Epithelial cell of esophagus (primary cell): ENCODE results near the gene MFSD12.

Source experiments
- DNase-seq: peaks from one replicate; pipeline ENCODE4 v3.0.0; 2010; ENCODE audit warnings: low read depth
- H3K4me3 ChIP-seq: 2 replicates; pipeline ENCODE4 v1.5.1; 2011; ENCODE audit warnings: mild to moderate bottlenecking, low read length, control low read depth
- TF ChIP-seq, protein P1 (sequence below): IDR thresholded peaks from 2 replicates; pipeline ENCODE4 v1.5.1; 2011; ENCODE audit warnings: low read depth, mild to moderate bottlenecking, low read length, control low read depth, inconsistent platforms; ENCODE audit not compliant: insufficient read depth; ENCODE audit errors: missing control alignments

MFSD12 gene

DNA sequence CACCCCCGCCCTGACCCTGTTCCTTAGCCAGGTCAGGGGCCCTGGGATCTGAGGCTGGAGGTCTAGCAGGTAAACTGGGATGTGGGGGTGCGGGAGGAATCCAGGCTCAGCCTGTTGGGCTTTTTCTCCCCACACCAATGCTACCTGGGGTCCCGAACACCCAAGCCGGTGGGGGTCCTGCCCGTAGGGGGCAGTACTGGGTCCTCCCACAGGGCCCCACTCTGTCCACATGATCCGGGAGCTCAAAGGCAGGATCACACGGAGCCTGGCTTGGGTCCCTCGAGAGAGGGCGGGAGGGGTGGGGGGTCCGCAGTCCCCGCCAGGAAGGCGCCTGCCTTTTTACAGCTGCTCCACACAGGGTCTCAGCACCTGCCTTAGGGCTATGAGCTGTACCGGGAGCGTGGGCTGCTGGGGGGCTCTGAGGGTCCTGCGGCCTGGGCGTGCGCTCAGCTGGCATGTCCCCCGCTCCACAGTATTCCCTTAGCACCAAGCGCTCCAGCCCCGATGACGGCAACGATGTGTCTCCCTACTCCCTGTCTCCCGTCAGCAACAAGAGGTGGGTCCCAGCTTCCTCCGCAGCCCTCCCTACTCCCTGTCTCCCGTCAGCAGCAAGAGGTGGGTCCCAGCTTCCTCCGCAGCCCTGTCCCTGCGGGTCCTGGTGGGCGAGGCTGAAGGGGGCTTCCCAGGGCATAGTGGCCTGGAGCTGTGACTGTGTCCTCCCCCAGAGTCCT is 30.7 kb downstream of the MFSD12 start:
- no peak overlapping the region for H3K4me3 ChIP-seq
- DNase-seq: no peak
- TF ChIP-seq, protein P1, sequence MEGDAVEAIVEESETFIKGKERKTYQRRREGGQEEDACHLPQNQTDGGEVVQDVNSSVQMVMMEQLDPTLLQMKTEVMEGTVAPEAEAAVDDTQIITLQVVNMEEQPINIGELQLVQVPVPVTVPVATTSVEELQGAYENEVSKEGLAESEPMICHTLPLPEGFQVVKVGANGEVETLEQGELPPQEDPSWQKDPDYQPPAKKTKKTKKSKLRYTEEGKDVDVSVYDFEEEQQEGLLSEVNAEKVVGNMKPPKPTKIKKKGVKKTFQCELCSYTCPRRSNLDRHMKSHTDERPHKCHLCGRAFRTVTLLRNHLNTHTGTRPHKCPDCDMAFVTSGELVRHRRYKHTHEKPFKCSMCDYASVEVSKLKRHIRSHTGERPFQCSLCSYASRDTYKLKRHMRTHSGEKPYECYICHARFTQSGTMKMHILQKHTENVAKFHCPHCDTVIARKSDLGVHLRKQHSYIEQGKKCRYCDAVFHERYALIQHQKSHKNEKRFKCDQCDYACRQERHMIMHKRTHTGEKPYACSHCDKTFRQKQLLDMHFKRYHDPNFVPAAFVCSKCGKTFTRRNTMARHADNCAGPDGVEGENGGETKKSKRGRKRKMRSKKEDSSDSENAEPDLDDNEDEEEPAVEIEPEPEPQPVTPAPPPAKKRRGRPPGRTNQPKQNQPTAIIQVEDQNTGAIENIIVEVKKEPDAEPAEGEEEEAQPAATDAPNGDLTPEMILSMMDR: no peak

DNA sequence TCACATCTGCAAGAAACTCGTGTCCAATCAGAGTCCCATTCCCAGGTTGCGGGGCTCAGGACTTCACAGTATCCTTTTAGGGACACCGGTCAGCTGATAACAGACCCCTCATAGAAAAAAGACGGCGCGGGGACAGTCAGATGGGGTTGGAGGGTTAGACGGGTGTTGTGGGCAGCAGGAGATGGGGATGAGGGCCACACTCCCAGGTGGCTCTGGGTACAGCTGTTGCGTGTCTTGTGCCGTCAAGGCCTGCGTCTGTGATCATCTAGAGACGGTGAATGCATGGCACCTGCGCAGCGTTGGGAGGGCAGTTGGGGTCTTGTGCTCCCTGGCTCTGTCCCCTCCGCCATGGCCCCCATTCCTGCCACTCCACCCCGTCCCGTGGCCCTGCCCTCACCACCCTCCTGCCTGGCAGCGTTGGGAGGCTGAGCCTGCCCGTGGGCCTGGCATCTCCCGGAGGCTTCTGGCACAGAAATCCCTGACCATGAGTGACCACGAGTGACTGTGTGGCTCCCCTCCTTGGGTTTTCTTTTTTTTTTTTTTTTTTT is 32.4 kb downstream of the MFSD12 start:
- TF ChIP-seq, protein P1: no peak
- H3K4me3 ChIP-seq: no peak overlapping the region
- DNase-seq: no peak

DNA sequence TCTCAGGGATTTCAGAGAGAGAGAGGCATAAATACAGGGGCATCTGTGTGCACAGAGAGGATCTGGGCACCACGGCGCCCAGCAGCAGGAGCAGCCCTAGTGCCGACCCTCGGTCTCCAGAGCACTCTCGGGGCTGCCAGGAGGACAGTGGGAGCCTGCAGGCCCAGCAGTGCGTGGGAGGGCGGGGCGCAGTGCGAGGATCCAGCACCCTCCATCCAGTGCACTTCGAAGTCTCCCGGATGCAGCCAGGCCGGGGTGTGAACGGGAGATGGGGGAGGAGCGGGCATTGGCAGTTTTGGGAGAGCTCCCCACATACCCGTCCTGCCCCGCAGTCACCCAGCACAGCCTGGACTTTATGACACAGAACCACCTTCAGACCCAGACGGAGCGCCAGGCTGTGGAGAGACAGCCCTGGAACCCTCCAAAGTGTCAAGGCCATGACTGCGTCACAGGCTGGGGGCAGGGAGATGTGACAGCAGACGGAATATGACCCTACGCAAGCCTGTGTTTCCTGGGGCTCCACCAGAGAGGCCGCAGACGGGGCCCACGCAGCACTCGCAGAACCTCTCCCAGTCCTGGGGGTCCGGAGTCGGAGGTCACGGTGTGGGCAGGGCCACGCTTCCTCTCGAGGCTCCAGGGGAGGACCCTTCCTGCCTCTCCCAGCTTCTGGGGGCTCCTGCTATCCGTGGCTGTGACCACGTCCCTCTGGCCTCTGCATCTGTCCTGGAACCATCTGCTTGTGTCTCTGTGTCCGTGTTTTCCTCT is 33.1 kb downstream of the MFSD12 start:
- DNase-seq: no peak
- TF ChIP-seq, protein P1: no peak
- no peak overlapping the region for H3K4me3 ChIP-seq

DNA sequence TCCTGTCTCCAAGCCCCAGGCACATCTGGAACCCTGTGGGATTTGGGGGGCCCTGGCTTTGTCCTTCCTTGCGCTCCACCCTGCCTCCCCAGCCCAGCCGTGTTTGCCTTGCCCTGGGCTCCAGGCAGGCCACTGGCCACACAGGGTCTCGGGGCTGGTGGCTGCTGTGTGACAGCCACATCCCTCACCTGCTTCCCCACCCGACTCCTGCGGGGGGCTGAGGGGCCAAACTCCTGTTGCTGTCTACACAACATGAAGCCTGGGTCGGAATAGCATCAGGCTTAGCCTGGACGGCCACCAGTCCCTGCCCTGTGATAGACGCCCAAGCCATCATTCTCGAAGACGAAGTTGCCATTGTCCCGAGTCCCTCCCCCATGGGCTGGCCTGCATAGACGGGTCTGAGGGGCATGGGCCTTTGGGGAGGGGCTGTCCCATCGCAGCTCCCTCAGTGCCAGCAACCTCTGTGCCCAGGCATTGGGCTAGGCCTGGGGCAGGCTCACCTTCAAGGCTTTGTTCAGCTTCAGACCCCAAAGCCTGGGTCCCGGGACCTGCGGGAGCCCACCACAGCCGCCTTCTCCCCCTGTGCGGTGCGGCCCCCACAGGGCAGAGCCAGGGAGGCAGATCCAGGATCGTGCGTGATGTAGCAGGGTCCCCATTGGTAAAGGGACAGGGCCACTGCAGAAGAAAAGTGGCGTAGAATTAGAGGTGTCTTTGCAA is 33.9 kb downstream of the MFSD12 start:
- TF ChIP-seq, protein P1: no peak
- DNase-seq: no peak
- no peak overlapping the region for H3K4me3 ChIP-seq

DNA sequence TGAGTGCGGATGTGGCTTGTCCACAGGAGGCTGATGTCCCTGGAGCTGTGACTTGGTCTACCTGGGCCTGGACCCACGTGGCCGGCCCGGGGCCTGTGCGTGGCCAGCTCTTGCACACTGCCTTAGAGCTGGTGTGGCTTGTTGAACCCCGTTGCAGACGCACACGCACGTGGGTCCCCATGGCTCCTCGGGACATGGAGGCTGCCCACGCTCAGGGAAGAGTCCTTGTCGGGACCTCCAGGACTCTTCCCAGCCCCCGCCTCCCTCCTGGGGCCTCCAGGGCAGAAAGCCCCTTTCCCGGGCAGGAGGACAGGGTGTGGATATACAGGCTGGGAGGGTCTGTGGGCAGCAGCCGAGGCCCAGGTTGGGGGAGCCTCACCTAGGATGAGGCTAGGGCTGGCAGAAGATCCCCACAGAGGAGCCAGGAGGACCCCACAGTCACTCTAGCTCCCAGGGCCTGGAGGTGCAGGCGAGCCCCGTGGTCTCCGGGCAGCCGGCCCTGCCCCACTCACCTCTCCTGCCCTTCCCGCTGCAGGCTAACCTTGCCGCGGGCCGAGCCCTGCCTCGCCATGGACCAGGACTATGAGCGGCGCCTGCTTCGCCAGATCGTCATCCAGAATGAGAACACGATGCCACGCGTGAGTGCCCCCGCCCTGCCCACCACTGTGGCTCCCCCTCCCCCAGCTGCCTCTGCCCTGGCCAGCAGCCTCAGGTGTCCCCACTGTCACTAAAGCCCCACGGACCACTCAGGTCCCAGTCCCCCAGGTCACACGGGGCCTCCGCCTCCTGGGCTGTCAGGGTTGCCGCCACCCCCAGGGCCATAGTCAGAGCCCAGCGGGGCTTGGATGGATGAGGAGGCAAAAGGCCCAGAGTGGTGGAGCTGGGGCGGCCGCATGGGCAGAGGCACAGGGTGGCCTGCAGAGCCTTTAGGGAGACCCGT is 34.7 kb downstream of the MFSD12 start:
- TF ChIP-seq, protein P1: no peak
- no peak overlapping the region for H3K4me3 ChIP-seq
- DNase-seq: no peak

DNA sequence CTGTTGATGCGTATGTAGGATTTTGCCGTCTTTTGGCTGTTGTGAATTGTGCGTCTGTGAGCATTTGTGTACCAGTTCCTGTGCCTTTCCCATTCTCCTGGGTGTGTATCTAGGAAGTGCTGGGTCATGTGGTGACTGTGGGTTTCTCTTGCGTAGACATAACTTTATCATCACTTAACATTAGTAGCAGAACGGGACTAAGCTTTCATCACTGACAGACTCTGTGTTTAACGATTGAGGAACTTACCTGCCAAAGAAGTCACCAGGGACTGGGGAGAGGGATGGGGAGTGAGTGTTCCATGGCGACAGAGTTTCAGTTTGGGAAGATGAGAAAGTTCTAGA is 36.3 kb downstream of the MFSD12 start:
- no peak overlapping the region for H3K4me3 ChIP-seq
- TF ChIP-seq, protein P1: no peak
- no peak for DNase-seq
